NCI-H524 (cell line): ENCODE data around the gene GPR137B.

Experiments used
- DNase-seq, 2 experiments: peaks; one replicate each; lab custom pipeline; 2025; lab: John Stamatoyannopoulos, UW

GPR137B gene

DNA sequence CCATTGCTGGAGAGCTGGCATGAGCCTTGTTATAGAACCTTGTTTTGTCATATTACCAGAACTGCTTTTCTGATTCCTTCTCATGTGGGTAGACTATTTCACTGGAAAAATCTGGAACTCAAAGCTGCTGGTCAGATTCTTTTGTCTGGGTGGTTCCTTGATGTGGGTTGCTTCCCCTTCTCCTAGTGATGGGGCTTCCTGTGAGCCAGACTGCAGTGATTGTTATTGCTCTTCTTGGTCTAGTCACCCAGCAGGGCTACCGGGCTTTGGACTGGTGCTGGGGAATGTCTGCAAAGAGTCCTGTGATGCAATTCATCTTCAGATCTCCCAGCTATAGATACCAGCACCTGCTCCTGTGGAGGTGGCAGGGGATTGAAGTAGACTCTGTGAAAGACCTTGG lies 59.4 kb downstream of the GPR137B start:
- no peak for DNase-seq

DNA sequence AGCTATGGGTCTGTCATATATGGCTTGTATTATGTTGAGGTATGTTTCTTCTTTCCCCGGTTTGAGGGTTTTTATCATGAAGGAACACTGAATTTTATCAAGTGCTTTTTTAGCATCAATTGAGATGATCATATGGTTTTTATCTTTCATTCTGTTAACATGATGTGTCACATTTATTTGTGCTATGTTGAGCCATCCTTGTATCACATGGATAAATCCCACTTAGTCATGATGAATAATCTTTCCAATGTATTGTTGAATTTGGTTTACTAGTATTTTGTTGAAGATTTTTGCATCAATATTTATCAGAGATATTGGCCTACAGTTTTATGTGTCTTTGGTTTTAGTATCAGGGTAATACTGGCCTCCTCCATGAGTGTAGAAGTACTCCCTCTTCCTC lies 61.7 kb downstream of the GPR137B start:
- no peak for DNase-seq

DNA sequence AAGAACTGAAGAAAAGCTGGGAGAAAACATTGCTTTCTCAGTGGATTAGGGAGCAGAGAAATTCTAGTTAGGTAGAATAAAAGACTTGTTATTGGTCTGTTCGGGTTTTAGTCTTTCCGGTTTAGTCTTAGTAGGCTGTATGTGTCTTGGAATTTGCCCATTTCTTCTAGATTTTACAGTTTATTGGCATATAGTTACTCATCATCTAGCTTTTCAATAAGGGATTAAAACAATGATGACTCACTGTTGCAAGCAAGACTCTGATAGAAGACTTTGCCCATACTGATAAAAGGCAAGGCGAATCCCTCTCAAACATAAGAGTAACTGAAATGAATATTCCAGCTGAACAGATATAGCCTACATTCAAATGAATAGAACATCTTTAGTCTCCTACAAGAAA lies 62.3 kb downstream of the GPR137B start:
- DNase-seq, result no peak

DNA sequence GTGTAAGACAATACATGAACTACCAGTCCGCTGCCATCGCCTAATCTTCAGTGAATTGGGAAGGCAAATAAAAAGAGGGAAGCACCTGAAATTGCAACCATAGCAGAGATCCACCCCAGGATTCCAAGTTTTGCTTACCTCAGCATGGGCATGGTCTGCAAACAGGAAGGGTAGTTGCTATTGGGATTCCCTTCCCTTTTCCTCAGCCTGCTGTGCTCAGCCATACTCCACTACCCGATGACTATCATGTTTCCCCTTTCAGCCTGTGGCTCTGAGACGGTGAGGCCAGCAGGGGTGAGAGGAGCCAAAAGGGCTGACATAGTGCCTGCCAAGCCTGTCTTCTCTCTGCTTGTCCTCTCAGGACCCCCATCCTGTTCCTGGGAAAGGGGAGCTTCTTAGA lies 64.2 kb downstream of the GPR137B start:
- DNase-seq, result no peak

DNA sequence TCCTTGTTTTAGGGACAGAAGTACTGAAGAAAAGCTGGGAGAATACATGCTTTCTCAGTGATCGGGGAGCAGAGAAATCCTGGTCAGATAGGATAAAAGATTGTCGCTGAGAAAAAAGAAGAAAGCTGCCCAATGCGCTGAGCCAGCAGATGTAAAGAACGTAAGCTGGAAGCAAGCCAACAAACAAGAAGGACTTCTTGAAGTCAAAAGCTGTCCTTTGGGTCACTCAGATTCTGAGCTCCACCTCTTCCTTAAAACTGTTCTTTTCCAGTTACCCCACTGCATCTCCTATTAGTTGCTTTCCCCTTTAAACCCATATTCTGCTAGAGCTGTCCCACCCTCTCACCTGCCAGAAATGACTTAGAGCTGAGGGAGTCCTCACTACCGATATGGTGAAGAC lies 64.8 kb downstream of the GPR137B start:
- no peak for DNase-seq

DNA sequence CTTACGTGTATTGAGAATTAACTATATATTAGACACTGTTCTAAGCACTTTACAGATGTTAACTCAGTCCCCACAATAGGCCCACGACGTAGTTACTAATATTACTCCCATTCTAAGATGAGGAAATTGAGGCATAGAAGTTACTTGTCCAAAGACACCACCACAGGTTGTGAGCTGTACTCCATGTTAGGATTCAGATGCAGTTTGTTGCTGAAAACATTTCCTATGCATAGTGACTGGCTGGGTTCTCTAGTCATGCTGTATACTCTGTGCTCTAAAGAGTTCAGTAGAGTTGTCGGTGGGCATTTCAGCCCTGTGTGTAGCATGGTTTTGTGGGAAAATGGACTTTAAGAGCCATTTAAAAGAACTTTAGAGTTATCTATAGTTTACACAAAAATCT lies 65.2 kb downstream of the GPR137B start:
- no peak for DNase-seq

DNA sequence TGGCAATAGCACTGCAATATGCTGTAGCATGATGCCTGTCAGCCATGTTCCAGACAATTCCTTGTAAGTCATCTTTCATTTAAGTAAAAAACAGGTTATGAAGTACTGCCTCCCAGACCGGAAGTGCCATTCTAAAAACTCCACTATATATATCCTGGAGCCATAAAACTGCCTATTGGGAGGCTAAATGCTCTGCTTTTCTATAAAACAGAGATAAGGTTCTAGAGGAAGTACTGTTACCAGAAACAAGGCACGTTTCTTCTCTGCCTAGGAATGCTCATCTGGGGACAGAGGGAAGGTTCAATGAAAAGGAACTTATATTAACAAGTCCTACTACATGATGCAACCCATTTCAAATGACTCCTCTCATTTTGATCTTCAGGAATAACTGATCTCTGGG lies 66.8 kb downstream of the GPR137B start:
- no peak for DNase-seq

DNA sequence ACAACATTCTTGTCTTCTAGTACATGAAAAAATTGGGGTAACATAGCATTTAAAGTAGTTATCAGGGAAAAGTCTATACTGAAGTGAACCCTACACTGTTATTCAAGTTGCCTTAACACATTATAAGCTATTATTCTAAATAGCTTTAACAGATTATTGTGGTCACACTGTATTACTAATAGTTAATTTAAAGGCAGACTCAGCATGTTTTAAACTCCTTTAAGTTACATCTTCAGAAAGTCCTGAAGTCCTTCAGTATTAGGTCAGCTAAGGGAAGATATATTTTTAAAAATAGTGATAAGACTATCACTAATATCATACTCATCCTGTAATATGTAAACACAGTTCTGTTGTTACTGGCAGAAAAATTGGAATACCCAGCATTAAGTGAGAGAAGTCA lies 67.4 kb downstream of the GPR137B start:
- DNase-seq, result no peak

DNA sequence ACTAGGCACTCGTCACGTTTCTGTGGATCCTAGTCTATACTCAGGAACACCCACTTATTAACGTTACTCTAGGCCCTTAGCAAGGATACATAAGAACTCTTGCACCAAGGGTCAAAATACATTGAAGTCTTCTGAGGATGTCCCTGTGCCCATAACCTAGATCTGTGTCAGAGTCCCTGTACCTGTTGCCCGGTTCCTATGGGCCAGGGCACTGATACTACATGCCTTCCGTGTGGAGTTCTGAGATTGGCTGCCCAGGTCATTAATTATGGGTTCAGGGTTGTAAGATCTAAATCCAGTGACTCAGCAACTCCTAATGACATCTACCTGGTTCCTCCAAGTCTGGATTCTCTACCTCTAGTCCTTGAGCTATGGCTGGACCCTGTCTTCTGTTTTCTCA lies 69.5 kb downstream of the GPR137B start:
- no peak for DNase-seq

DNA sequence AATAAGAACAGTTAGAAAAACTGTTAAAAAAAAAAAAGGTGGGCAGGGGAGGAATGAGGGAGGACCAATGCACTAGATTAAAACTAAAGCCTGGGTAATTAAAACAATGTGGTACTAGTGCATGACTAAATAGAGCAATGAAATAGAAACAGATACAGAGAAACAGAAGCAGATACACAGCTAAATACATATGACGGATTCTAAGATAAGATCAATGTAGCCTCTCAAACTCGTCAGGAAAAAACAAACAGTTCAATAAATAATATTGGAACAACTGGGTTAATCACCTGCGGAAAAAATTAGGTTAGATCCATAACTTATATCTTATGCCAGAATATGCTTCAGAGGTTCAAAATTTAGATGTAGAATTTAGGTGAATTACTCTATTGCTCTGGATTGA lies 71.2 kb downstream of the GPR137B start:
- DNase-seq, result no peak

DNA sequence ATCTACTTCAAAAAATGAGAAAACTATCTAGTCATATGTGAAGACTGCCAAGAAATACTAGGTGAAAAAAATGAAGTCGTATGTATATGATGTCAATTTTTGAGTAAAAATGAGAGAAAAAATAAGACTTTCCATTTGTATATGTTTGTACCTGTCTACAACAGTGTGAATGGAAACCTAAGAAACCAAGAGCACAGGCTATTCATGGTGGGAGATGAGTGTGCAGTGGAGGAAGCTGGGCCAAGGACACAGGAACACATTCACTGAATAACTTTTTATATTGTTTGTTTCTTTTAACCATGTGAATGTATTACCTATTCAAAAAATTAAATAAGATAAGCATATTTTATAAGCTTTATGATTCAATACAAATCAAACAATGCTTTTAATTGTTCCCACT lies 72.4 kb downstream of the GPR137B start:
- DNase-seq, result no peak

DNA sequence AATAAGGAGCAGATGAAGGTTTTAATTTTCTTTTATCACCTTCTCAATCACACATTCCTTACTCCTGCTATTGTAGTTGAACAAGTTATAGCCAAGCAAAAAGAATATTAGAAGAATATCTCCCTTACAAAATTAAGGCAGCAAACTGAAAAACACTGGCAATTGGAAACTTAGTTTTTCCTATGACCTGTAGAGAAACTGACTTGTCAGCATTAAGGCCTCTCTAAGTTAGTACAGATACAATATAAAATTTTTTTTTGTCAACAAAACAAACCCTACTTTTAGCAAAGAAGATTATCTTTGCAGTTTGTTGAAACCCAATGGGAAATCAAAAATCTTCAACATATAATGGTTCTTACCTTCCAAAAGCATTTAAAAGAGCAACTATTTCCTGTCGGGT lies 78.1 kb downstream of the GPR137B start:
- DNase-seq, result no peak

DNA sequence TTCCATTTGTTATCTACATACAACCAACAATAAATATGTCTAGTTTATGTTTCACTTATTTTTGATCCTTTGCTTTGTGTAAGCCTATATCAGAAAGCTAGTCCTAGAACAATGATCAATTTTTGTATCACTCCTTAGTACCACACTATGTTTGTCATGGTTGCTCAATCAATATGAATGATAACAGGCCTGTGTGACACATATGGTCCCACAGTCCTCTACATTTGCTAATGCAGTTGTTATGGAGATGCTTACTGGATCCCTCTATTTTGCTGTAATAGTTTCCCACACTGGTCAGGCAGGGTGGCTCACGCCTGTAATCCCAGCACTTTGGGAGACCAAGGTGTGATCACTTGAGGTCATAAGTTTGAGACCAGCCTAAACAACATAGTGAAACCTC lies 80.3 kb downstream of the GPR137B start:
- no peak for DNase-seq

DNA sequence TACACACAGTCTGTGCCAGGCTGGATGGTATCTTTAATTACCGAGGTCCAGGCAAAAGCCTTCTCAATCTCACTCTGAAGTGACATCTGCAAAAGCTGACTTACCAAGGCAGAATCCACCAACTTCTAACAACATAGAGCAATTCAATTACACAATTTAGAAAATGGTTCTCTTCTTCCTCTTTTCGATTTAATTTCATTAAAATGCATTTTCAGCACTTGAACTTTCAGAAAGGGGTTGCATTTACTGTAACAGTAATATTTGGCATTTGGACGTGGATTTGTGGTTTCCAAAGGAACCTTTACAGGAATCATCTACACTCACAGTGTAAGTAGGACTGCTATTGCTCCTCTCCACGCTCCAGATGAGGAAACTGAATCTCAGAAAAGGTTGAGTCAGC lies 86.1 kb downstream of the GPR137B start:
- DNase-seq, result no peak

DNA sequence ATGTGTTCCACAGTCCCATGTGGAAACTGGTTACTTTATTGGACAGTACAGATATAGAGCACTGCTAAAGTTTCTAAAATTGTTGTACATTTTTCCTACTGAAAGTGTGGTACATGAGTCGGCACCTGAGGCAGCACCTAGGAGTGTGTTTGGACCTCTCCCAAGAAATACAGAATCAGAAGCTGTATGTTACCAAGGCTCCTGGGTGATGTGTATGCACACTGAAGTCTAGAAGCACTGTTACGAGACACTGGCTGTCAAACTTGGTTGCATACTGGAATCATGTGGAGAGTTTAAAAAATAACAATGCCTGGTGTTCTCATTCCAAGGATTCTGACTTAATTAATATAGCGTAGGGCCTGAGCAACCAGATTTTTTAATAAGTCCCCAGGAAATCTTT lies 92.8 kb downstream of the GPR137B start:
- DNase-seq, result no peak

DNA sequence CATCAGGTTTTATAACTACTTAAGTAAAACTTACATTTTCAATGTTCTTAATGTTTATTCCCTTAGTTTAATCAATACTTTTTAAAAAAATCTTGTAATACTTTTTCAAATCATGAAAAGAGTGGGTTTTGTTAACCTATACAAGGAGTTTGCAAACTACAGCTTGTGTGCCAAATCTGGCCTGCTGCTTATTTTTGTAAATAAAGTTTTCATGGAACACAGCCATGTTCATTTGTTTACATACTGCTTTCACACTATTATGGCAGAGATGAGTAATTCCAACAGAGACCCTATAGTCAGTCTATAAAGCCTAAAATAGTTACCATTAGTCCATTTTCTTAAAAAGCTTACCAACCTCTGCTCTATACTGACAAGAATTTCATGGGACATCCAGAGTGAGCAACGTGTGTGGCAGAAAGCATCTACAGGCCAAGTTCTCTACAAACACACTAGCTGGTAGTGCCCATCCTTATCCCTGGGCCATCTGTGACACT lies 96.8 kb downstream of the GPR137B start:
- no peak for DNase-seq

DNA sequence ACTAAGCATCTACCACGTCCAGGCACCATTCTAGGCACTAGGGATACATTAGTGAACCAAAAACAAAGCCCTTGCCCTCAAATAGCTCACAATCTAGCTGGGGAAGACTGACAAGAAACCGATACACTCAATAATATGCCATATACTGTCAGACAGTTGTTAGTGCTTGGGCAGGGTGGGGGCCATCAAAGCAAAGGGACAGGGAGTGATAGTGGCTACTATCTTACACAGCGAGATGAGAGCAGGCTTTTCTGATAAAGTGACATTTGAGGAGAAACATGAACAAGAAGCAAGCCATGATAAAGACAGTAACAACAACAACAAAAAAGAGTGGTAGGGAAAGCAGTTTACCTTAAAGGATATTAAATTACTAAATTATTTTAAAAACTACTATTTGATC lies 98.3 kb downstream of the GPR137B start:
- DNase-seq, result no peak

DNA sequence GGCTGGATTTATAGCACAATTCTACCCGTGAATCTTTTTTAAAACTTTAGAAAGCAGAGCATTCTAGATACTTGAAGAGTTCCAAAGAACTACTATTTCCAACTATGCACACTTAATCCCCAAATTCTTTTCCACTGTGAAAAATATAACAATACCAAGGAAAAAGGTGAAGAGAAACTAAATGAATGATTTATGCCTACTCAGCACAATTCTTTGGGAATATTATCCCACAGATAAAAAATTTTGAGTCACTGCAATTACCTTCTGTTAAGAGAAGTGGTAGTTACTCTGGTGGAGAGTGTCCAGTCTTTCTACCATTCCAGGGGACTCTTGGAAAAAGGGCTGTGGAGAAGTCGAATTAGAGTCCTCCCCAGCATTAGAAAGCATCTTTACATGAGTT lies 100.2 kb downstream of the GPR137B start:
- DNase-seq, result no peak

DNA sequence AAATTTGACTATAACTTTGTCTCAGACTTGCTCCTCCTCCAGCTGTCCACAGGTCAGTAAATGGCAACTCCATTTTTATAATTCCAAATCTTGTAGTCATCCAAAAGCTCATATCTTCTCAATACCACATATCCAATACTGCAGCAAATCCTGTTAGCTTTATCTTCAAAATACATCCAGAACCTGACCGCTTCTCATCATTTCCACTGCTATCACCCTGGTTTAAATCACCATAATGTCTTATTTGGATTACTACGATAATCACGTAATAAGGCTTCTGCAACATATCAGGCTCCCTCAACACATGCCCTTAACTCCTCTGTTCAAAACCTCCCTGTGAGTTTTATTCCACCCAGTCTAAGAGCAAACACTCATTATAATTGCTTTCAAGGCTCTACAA lies 104.9 kb downstream of the GPR137B start:
- DNase-seq, result no peak

DNA sequence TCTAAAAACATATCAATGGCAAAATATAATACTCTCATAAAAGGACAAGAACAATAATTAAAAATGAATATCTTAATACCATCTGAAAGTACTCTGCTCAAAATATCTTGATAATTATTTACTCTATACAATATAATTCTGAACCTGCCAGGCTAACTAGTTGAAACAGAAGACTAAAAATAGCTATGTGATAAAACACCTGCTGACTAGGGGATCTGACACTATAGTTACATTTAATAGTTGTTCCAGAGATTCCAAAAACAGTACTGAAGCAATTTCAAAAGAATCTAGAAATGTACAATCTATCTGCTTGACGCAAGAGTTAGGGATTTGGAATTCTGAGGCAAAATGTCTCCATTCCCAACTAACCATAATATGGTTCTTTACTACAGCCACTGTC lies 109.2 kb downstream of the GPR137B start:
- DNase-seq, result no peak

DNA sequence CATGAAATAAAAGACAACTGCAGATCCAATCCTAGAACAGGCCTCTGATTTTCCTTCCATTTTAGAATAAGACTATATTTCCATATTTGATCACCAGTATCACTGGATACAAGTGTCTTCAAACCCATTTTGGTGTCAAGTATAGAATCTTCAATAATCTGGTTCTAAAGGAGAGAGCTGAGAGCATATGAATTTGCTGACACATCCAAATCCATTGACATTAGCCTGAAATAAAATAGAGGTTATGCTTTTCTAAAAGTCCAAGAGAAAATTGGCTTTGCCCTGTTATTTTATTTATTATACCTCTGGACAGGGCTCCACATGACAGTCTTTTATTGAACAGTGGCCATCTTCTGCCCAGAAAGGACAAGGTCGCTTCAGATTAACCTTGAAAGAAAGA lies 110.8 kb downstream of the GPR137B start:
- no peak for DNase-seq

DNA sequence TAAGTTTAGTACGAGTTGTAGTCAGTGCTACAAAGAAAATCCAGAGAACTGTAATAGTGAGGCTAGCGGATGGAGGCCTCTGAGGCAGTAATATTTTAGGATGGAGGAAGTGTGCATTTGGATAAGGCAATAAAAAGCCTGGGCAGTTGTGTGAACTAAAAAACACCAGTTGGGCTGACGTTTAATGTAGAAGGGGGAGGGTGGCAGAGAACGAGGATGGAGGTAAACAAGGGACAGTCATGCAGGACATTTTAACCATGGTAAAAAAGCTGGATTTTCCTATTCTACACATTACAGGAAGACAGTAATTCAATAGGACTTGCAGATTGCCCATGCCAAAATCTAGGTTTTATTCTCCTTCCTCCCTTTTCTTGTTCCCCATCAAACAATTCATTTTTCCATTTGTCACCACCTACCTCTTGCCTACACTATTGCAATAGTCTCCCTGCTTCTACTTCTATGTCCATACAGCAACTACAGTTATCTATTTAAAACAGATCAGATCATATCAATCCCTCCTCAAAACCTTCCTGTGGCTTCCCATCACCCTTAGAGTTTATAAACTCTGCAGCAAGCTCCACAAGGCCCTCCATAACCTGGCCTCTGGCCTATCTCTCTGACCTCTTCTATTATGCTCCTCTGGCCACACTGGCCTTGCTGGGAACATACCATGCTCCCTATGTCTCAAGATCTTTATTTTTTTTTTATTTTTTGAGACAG lies 111.7 kb downstream of the GPR137B start:
- DNase-seq, result no peak

DNA sequence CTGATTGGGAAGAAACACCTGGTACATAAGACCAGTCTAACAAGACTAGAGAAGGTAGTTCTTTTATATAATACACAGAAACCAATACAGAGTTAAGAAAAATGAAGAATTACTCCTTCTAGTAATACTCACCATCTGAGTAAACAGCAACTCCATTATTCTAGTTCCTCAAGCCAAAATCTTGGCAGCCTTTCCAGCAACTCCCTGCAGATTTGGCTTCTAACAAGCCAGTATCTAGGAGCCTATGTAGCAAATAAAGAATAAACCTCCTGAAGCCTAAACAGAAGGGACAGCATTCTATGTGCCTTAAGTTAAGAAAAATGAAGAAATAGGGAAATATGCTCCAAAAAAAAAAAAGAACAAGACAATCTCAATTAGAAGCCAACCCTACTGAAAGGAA lies 114.9 kb downstream of the GPR137B start:
- no peak for DNase-seq

DNA sequence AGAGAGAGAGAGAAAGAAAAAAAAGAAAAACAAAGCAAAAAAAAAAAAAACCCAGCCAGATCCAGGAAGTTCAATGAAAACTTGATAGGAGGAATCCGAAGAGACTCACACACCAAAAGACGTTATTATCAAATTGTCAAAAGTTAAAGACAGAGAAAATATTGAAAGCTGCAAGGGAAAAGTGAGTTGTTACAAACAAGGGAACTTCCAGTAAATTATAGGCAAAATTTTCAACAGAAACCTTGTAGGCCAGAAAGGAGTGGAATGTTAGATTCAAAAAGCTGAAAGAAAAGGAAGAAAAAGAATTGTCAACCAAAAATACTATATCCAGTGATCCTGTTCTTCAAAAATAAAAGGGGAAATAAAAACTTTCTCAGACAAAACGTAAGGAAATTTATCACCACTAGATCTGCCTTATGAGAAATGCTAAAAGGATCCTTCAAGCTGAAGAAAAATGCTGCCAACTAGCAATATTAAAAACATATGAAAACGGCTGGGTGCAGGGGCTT lies 115.8 kb downstream of the GPR137B start:
- no peak for DNase-seq
